Left lung (tissue), 10 donors: ENCODE measurements around the gene PLCL1. TPM values are rescaled to one million over a fixed set of nuclear protein-coding genes. Genes with fewer than 3 reads are reported as not detected.

Experiments used
- ATAC-seq: fragments of 200-7000 bp; cut with Tn5 transposase; one replicate; pipeline ENCODE4 v1.9.1; 2020; ENCODE audit warnings: moderate library complexity
- DNase-seq, 4 donors: peaks; one replicate each; pipeline ENCODE4 v3.0.0-alpha.2; 2013 to 2020
- H3K27ac ChIP-seq, 2 donors: fragments of 200-600 bp; sonication (generic) in 1 of 2; one replicate each; pipeline versions ENCODE4 v1.5.0 to v1.8.0; 2020 to 2021
- H3K27me3 ChIP-seq, 2 donors: fragments of 200-600 bp; sonication (generic) in 1 of 2; one replicate each; pipeline versions ENCODE4 v1.5.0 to v1.8.0; 2020 to 2021
- H3K36me3 ChIP-seq, 2 donors: fragments of 200-600 bp; sonication (generic) in 1 of 2; one replicate each; pipeline versions ENCODE4 v1.5.0 to v1.8.0; 2020 to 2021
- H3K4me1 ChIP-seq, 2 donors: fragments of 200-600 bp; one replicate each; pipeline ENCODE4 v1.8.0; 2021
- H3K4me3 ChIP-seq, 2 donors: fragments of 200-600 bp; sonication (generic) in 1 of 2; one replicate each; pipeline versions ENCODE4 v1.5.0 to v1.8.0; 2020 to 2021; ENCODE audit warnings: mild to moderate bottlenecking in 1 of 2
- H3K9me3 ChIP-seq, 2 donors: fragments of 200-600 bp; sonication (generic) in 1 of 2; one replicate each; pipeline versions ENCODE4 v1.5.0 to v1.8.0; 2020 to 2021
- intact Hi-C, 2 donors: fragments of 100-400 bp; cut with DNase I; formaldehyde crosslinking; loops; one replicate each; pipeline versions ENCODE4 v1.11.2 to v1.14.2; 2022
- polyA plus RNA-seq, 6 donors: library from polyadenylated mRNA; unstranded; fragments of 120-200 nt; gene quantifications; one replicate each; pipeline ENCODE4 v1.2.1, GENCODE V29; 2013; ENCODE audit not compliant: insufficient read length in 6 of 6
- total RNA-seq, 2 donors: library from RNA; stranded (reverse); fragmentation: NEBNext Ultra II Directional; extraction: Animal tissue kit (Norgen Biotek cat#: 25700); gene quantifications; one replicate each; pipeline ENCODE4 v1.2.1, GENCODE V29; 2021
- TF ChIP-seq, protein P1 (sequence below), 2 donors: fragments of 200-600 bp; sonication (generic) in 1 of 2; IDR thresholded peaks; one replicate each; pipeline versions ENCODE4 v1.5.0 to v1.8.0; 2021; ENCODE audit warnings: antibody characterized with exemption in 2 of 2
- donor health status: DM: no; HTN: yes; CAD: no.
- donor health status: DM: no; HTN: no; CAD: no.

PLCL1 gene
- total and polyA plus RNA-seq, 8 donors, result 3.4 to 15.3 (median 10.3) TPM

DNA sequence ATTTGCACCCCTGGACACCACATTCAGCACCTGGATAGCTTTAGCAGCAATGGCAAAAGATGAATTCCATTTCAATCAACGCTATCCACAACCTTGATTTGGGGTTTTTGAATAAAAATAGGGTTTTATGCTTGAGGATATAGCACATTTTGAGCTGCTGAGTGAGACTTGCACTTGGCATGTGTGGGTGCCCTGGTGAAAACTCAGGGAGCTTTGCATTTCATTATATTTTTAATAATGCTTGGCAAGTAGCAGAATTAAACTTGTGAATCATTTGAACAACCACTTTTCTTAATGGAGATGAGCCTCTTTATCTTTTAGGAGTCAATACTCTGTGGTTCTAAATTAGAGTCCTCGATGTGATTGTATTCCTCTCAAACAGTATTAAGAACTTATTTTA, 252.4 kb downstream of the PLCL1 start:
- Histone ChIP-seq H3K36me3 (no peaks in the 10 kb centered on the region), H3K9me3 (no peaks in the 10 kb centered on the region), H3K27me3 (no peaks in the 10 kb centered on the region), H3K4me3 (no peak overlapping the region), H3K4me1 (no peaks in the 10 kb centered on the region), H3K27ac (no peak overlapping the region)
- intact Hi-C loops, result no loop called here
- TF ChIP-seq, protein P1, sequence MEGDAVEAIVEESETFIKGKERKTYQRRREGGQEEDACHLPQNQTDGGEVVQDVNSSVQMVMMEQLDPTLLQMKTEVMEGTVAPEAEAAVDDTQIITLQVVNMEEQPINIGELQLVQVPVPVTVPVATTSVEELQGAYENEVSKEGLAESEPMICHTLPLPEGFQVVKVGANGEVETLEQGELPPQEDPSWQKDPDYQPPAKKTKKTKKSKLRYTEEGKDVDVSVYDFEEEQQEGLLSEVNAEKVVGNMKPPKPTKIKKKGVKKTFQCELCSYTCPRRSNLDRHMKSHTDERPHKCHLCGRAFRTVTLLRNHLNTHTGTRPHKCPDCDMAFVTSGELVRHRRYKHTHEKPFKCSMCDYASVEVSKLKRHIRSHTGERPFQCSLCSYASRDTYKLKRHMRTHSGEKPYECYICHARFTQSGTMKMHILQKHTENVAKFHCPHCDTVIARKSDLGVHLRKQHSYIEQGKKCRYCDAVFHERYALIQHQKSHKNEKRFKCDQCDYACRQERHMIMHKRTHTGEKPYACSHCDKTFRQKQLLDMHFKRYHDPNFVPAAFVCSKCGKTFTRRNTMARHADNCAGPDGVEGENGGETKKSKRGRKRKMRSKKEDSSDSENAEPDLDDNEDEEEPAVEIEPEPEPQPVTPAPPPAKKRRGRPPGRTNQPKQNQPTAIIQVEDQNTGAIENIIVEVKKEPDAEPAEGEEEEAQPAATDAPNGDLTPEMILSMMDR (IDR thresholded peaks at IDR 0.05), result no peak
- ATAC-seq, result no peak
- no peak for DNase-seq

DNA sequence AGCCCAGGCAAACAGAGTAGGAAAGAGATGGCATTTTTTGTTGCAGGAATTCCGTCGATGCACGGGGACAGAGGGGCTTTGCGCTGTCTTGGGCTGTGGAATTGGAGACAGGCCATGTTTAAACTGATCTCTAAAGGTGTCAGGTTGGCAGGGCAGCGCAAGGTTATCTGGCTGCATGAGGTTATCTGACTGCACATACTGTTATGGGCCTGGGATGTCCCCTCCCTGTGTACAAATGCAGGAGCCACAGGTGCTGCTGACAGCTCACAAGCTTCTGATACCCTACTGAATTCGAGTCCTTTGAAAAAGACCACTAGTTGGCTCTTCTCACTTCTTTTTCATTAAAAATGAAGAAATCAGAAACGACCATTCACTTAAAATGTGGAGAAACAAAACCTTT, 255.4 kb downstream of the PLCL1 start:
- no peak for ATAC-seq
- no peak overlapping the region for H3K4me3 ChIP-seq
- intact Hi-C loops, result no loop called here

DNA sequence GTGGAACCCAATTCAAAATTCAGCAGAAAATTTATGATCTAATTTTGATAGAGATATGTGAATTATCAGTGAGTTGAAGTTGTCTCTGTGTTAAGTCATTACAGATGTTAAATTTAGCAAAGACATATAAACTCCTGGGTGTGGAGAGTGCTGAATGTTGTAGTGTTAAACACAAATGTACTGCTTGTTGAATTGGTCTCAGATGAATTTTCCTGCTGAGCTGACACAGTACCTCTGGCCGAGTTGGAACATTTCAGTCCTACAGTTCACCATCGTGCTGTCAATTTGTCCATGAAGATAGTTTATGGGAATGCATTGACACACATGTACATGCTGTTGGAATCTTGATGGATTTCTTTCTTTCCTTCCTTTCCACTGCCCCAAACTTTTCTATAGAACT, 255.9 kb downstream of the PLCL1 start:
- ATAC-seq (no peak), DNase-seq (no peak)
- H3K4me3 ChIP-seq, result no peak overlapping the region
- no peak overlapping the region for H3K27ac ChIP-seq
- no peaks in the 10 kb centered on the region for H3K9me3 ChIP-seq
- TF ChIP-seq, protein P1 (IDR thresholded peaks at IDR 0.05), result no peak
- no peaks in the 10 kb centered on the region for H3K36me3 ChIP-seq
- H3K27me3 ChIP-seq, result no peaks in the 10 kb centered on the region
- H3K4me1 ChIP-seq, result no peaks in the 10 kb centered on the region
- intact Hi-C loops, result no loop called here

More for the DNA sequence above, 255.4 kb downstream of the PLCL1 start:
- H3K27ac ChIP-seq, result no peak overlapping the region
- no peaks in the 10 kb centered on the region for H3K27me3 ChIP-seq
- no peaks in the 10 kb centered on the region for H3K36me3 ChIP-seq
- H3K9me3 ChIP-seq, result no peaks in the 10 kb centered on the region
- TF ChIP-seq, protein P1 (IDR thresholded peaks at IDR 0.05), result no peak
- no peaks in the 10 kb centered on the region for H3K4me1 ChIP-seq
- DNase-seq, result no peak

DNA sequence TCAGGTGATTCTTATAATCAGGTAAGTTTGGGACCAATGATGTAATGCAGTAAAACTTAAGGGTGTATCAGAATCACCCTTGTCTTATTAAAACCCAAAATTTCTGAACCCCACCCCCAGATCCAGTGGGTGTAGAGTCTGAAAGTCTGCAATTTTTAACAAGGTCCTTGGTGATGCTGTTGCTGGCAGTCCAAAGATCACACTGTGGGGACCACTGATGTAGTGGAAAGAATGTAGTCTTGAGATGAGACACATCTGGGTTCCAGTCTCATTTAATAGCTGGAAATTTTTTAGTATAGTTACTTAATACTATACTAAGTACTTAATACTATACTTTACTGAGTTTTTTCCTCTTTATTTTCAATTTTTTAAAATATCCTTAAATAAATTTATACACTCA, 258.4 kb downstream of the PLCL1 start:
- Histone ChIP-seq H3K9me3 (no peaks in the 10 kb centered on the region), H3K4me3 (no peak overlapping the region), H3K27me3 (no peaks in the 10 kb centered on the region), H3K27ac (no peak overlapping the region), H3K36me3 (no peaks in the 10 kb centered on the region), H3K4me1 (no peaks in the 10 kb centered on the region)
- intact Hi-C loops, result no loop called here
- TF ChIP-seq, protein P1 (IDR thresholded peaks at IDR 0.05), result no peak
- ATAC-seq, result no peak
- DNase-seq, result no peak

DNA sequence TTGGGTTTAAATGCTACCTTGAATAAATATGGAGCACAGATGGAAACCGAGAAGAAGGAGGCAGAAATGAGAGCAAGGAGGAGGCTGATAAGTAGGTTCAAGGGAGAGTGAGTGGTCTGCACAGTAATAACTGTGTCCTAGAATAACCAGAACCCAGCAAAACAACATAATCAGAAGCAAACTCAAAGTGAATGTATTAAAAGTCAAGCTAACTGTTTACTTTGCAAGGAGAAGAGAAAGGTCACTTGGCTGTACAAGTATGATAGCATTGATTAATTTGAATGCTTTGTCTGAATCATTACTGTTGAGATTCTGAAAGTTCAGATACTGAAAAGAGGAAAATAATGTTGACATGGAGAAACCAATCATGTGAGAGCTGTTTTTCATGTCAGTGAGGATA, 258.8 kb downstream of the PLCL1 start:
- no peak for DNase-seq
- TF ChIP-seq, protein P1 (IDR thresholded peaks at IDR 0.05), result no peak
- intact Hi-C loops, result no loop called here

More for the DNA sequence above, 258.8 kb downstream of the PLCL1 start:
- H3K27ac ChIP-seq, result no peak overlapping the region
- H3K36me3 ChIP-seq, result no peaks in the 10 kb centered on the region
- no peaks in the 10 kb centered on the region for H3K27me3 ChIP-seq
- no peak for ATAC-seq
- no peaks in the 10 kb centered on the region for H3K4me1 ChIP-seq
- no peaks in the 10 kb centered on the region for H3K9me3 ChIP-seq
- no peak overlapping the region for H3K4me3 ChIP-seq
